OCI-LY1 (cell line): ENCODE measurements around the gene SPART.

Source experiments
- H2AFZ ChIP-seq: fragments of 200-600 bp; sonication (generic), shearing (Covaris generic); 2 replicates; pipeline ENCODE4 v1.6.0; 2014; ENCODE audit warnings: antibody characterized with exemption, mild to moderate bottlenecking, low read length
- H3F3A ChIP-seq: fragments of 200-600 bp; sonication (generic), shearing (Covaris generic); 2 replicates; pipeline ENCODE4 v1.6.0; 2014; ENCODE audit warnings: mild to moderate bottlenecking, antibody characterized with exemption, low read length, moderate library complexity; ENCODE audit not compliant: insufficient read depth
- H3K27ac ChIP-seq: fragments of 200-600 bp; sonication (generic); 2 replicates; pipeline ENCODE4 v1.5.1; 2014; ENCODE audit warnings: low read length, mixed run types, mild to moderate bottlenecking, low read depth; ENCODE audit not compliant: poor library complexity, severe bottlenecking
- H3K27me3 ChIP-seq: fragments of 200-600 bp; sonication (generic); 2 replicates; pipeline ENCODE4 v1.6.0; 2014; ENCODE audit warnings: antibody characterized with exemption, mild to moderate bottlenecking, low read length, moderate library complexity; ENCODE audit not compliant: insufficient read depth
- H3K36me3 ChIP-seq: fragments of 200-600 bp; sonication (generic); 2 replicates; pipeline ENCODE4 v1.6.1; 2014; ENCODE audit warnings: mild to moderate bottlenecking, antibody characterized with exemption, low read length, moderate library complexity, mixed read lengths; ENCODE audit not compliant: insufficient read depth
- H3K4me1 ChIP-seq: fragments of 200-600 bp; sonication (generic); 2 replicates; pipeline ENCODE4 v1.5.1; 2014; ENCODE audit warnings: mild to moderate bottlenecking, low read length, moderate library complexity; ENCODE audit not compliant: insufficient read depth, severe bottlenecking
- H3K4me2 ChIP-seq: fragments of 200-600 bp; sonication (generic), shearing (Covaris generic); 2 replicates; pipeline ENCODE4 v1.6.1; 2014; ENCODE audit warnings: low read length
- H3K4me3 ChIP-seq: fragments of 200-600 bp; sonication (generic); 2 replicates; pipeline ENCODE4 v1.5.1; 2014; ENCODE audit warnings: low read length, low read depth, mild to moderate bottlenecking, mixed read lengths; ENCODE audit not compliant: poor library complexity, severe bottlenecking
- H3K79me2 ChIP-seq: fragments of 200-600 bp; shearing (Covaris generic); 2 replicates; pipeline ENCODE4 v1.6.1; 2016; ENCODE audit warnings: mixed run types, low read length, mixed read lengths; ENCODE audit not compliant: insufficient read depth
- H3K9ac ChIP-seq: fragments of 200-600 bp; sonication (generic), shearing (Covaris generic); 2 replicates; pipeline ENCODE4 v1.6.1; 2014; ENCODE audit warnings: mild to moderate bottlenecking, low read length, mixed read lengths
- H3K9me2 ChIP-seq: fragments of 200-600 bp; sonication (generic), shearing (Covaris generic); 2 replicates; pipeline ENCODE4 v1.6.1; 2014; ENCODE audit warnings: low read depth, mild to moderate bottlenecking, low read length, mixed read lengths
- H3K9me3 ChIP-seq: fragments of 200-600 bp; shearing (Covaris generic); 2 replicates; pipeline ENCODE4 v1.6.1; 2014; ENCODE audit warnings: low read length, mixed read lengths
- H4K20me1 ChIP-seq: fragments of 200-600 bp; sonication (generic), shearing (Covaris generic); 2 replicates; pipeline ENCODE4 v1.6.0; 2016; ENCODE audit warnings: mild to moderate bottlenecking, low read length; ENCODE audit not compliant: insufficient read depth
- CTCF ChIP-seq: fragments of 200-600 bp; sonication (generic), shearing (Covaris generic); IDR thresholded peaks from 2 replicates; pipeline ENCODE4 v1.5.1; 2017; ENCODE audit warnings: mild to moderate bottlenecking, antibody characterized with exemption, low read length, moderate library complexity, mixed read lengths
- EZH2 ChIP-seq: fragments of 200-600 bp; sonication (generic), shearing (Covaris generic); IDR thresholded peaks from 2 replicates; pipeline ENCODE4 v1.8.0; 2017; ENCODE audit warnings: borderline replicate concordance, mixed run types, mild to moderate bottlenecking, antibody characterized with exemption, low read length, moderate library complexity, mixed read lengths

Gene SPART

GRCh38 chr13:36344886-36345437 is 1.2 kb downstream of the SPART start:
- H3K9ac ChIP-seq: no peak overlapping the region
- H3K79me2 ChIP-seq: no peaks in the 10 kb centered on the region
- H3K4me1 ChIP-seq: no peaks in the 10 kb centered on the region
- H3K9me3 ChIP-seq: no peaks in the 10 kb centered on the region
- no peaks in the 10 kb centered on the region for H4K20me1 ChIP-seq
- H3K27ac ChIP-seq: no peak overlapping the region
- H3K4me2 ChIP-seq: no peak overlapping the region
- no peak for TF ChIP-seq CTCF
- TF ChIP-seq EZH2: no peak
- no peaks in the 10 kb centered on the region for H3F3A ChIP-seq
- H3K27me3 ChIP-seq: no peaks in the 10 kb centered on the region
- no peak overlapping the region for H2AFZ ChIP-seq
- H3K36me3 ChIP-seq: no peaks in the 10 kb centered on the region
- no peak overlapping the region for H3K4me3 ChIP-seq
- H3K9me2 ChIP-seq: no peaks in the 10 kb centered on the region

GRCh38 chr13:36344173-36344572 is 2.0 kb downstream of the SPART start:
- H3K9me3 ChIP-seq: no peaks in the 10 kb centered on the region
- no peak overlapping the region for H3K4me2 ChIP-seq
- H3F3A ChIP-seq: no peaks in the 10 kb centered on the region
- no peak overlapping the region for H2AFZ ChIP-seq
- no peak overlapping the region for H3K9ac ChIP-seq
- no peaks in the 10 kb centered on the region for H3K79me2 ChIP-seq
- H4K20me1 ChIP-seq: no peaks in the 10 kb centered on the region
- H3K9me2 ChIP-seq: no peaks in the 10 kb centered on the region
- TF ChIP-seq CTCF: no peak
- TF ChIP-seq EZH2: no peak
- H3K27me3 ChIP-seq: no peaks in the 10 kb centered on the region
- no peak overlapping the region for H3K27ac ChIP-seq
- no peaks in the 10 kb centered on the region for H3K36me3 ChIP-seq
- no peaks in the 10 kb centered on the region for H3K4me1 ChIP-seq
- no peak overlapping the region for H3K4me3 ChIP-seq

GRCh38 chr13:36343766-36344165 is 2.4 kb downstream of the SPART start:
- Histone ChIP-seq H3K4me3 (no peak overlapping the region), H2AFZ (no peak overlapping the region), H3F3A (no peaks in the 10 kb centered on the region), H3K9me3 (no peaks in the 10 kb centered on the region), H3K79me2 (no peaks in the 10 kb centered on the region), H3K4me1 (no peaks in the 10 kb centered on the region), H3K36me3 (no peaks in the 10 kb centered on the region), H3K9me2 (no peaks in the 10 kb centered on the region), H3K9ac (no peak overlapping the region), H4K20me1 (no peaks in the 10 kb centered on the region), H3K27ac (no peak overlapping the region), H3K4me2 (no peak overlapping the region), H3K27me3 (no peaks in the 10 kb centered on the region)
- TF ChIP-seq EZH2 (no peak), CTCF (no peak)
